ENCODE results near the gene MLC1. TPM values are rescaled to one million over a fixed set of nuclear protein-coding genes. Genes with fewer than 3 reads are reported as not detected.

The MLC1 gene
- total RNA-seq, 6 experiments from 2014 or later = 0.60 to 0.68 TPM; not detected in 4

- no peak overlapping the region for H3K4me3 ChIP-seq
- H3K27me3 ChIP-seq = peaks cover 0 to 7% of the 10 kb centered on the region in 2 donors
- H3K9me3 ChIP-seq = no peaks in the 10 kb centered on the region
- WGBS (ENCODE audit: insufficient coverage, low coverage, low lambda C conversion rate, missing lambda C conversion rate) = 92% methylated on average over 9 of the region's 27 CpGs
- no peak overlapping the region for H3K27ac ChIP-seq
- H3K4me1 ChIP-seq = no peaks in the 10 kb centered on the region
- intact Hi-C loops (cut with DNase I) = no loop called here
- ATAC-seq (no peak), DNase-seq (peak in 1 of 3 donors; percentile 47)
- TF ChIP-seq, protein P1, sequence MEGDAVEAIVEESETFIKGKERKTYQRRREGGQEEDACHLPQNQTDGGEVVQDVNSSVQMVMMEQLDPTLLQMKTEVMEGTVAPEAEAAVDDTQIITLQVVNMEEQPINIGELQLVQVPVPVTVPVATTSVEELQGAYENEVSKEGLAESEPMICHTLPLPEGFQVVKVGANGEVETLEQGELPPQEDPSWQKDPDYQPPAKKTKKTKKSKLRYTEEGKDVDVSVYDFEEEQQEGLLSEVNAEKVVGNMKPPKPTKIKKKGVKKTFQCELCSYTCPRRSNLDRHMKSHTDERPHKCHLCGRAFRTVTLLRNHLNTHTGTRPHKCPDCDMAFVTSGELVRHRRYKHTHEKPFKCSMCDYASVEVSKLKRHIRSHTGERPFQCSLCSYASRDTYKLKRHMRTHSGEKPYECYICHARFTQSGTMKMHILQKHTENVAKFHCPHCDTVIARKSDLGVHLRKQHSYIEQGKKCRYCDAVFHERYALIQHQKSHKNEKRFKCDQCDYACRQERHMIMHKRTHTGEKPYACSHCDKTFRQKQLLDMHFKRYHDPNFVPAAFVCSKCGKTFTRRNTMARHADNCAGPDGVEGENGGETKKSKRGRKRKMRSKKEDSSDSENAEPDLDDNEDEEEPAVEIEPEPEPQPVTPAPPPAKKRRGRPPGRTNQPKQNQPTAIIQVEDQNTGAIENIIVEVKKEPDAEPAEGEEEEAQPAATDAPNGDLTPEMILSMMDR (IDR thresholded peaks at IDR 0.05) = no peak
- TF ChIP-seq POLR2A (IDR thresholded peaks at IDR 0.05) = no peak
- H3K36me3 ChIP-seq = no peaks in the 10 kb centered on the region
These were observed 23.9 kb downstream of the MLC1 start for GRCh38 chr22:50061141-50061823.

- DNase-seq (peak in 1 of 3 donors; percentile 51), ATAC-seq (no peak)
- Histone ChIP-seq H3K36me3 (no peaks in the 10 kb centered on the region), H3K9me3 (no peaks in the 10 kb centered on the region), H3K27me3 (peaks cover 0 to 7% of the 10 kb centered on the region in 2 donors), H3K27ac (no peak overlapping the region), H3K4me1 (no peaks in the 10 kb centered on the region), H3K4me3 (no peak overlapping the region)
- TF ChIP-seq, protein P1 (IDR thresholded peaks at IDR 0.05) = no peak
- no peak for TF ChIP-seq POLR2A (IDR thresholded peaks at IDR 0.05)
- WGBS (ENCODE audit: insufficient coverage, low coverage, low lambda C conversion rate, missing lambda C conversion rate) = 54% methylated on average over 11 of the region's 28 CpGs
- intact Hi-C loops (cut with DNase I) = no loop called here
These were observed 24.6 kb downstream of the MLC1 start for GRCh38 chr22:50060441-50061140.

DNA sequence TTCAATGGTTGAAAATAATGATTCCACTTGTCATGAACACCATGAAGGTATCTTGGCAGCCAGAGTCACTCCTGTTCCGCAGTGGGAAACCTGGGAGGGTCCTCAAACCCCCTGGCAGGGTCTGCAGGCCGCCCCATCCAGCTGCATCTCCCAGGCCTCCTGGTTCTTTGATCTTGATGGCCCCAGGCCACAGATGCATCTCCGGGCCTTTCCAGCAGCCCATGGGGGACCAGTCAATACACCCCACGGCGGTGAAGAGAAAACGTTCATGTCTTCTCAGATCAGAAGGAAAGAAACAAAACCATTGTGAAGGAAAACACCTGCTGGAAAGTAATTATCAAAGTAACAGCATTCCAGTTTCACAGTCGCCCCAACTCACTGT is 25.4 kb downstream of the MLC1 start:
- Histone ChIP-seq H3K27ac (no peak overlapping the region), H3K9me3 (no peaks in the 10 kb centered on the region), H3K36me3 (no peaks in the 10 kb centered on the region), H3K27me3 (peaks cover 0 to 7% of the 10 kb centered on the region in 2 donors), H3K4me1 (no peaks in the 10 kb centered on the region), H3K4me3 (no peak overlapping the region)
- no peak for ATAC-seq
- intact Hi-C loops (cut with DNase I) = no loop called here
- no peak for TF ChIP-seq POLR2A (IDR thresholded peaks at IDR 0.05)
- TF ChIP-seq, protein P1 (IDR thresholded peaks at IDR 0.05) = no peak
- peak in 1 of 3 donors; percentile 14 for DNase-seq
- WGBS (ENCODE audit: insufficient coverage, low coverage, low lambda C conversion rate, missing lambda C conversion rate) = 64% methylated on average over 5 of the region's 7 CpGs

DNA sequence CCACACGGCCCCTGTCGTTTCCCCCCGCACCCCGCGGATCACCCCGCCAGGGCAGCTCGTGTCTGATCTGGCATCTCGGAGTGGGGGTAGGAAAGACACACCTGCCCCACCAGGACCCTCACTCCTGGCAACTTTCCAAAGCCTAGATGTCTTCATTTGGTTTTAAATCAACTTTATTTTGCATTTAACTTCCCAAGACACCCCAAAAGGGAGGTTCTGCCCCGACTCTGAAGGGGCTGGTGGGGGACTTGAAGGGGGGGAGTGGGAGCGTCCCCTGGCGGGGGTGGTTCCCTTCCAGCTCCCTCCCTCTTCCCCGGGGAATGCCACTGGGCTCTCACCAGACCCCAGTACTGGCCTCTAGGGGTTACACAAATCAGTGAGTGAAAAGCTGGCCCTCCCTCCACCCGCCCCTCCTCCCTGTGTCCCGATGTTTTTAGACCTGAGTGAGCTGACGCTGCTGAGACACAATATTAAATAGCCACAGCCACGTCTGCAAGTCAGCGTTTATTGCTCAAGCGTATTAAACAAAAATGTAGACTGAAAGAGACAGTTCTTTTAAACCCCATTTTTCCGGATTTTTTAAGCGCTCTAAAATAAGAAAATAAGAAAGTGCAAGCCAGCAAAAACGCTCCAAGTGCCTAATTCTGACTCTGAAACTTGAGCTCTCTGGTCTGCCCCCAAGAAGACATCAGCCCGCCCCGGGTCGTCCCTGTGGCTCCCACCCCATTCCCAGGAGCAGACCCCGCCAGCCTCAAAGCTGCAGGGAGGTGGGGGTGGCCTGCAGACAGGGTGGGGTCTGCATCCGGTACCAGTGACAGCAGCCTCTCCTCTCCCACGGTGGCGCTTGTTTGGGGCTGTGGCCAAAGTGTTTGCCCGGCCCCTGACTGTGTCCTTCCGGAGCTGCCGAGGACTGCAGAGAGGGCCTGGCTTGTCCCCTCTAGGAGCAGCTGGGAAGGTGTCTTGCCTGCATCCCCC is 26.0 kb downstream of the MLC1 start:
- H3K27ac ChIP-seq = no peak overlapping the region
- no peaks in the 10 kb centered on the region for H3K9me3 ChIP-seq
- TF ChIP-seq POLR2A (IDR thresholded peaks at IDR 0.05) = no peak
- TF ChIP-seq, protein P1 (IDR thresholded peaks at IDR 0.05) = no peak
- H3K27me3 ChIP-seq = peaks cover 0 to 7% of the 10 kb centered on the region in 2 donors
- intact Hi-C loops (cut with DNase I) = no loop called here
- no peak overlapping the region for H3K4me3 ChIP-seq
- DNase-seq (peak in 1 of 3 donors; percentile 42), ATAC-seq (no peak)
- H3K4me1 ChIP-seq = no peaks in the 10 kb centered on the region
- H3K36me3 ChIP-seq = no peaks in the 10 kb centered on the region
- 12% methylated on average over 25 of the region's 31 CpGs for WGBS (ENCODE audit: insufficient coverage, low coverage, low lambda C conversion rate, missing lambda C conversion rate)
